ENCODE results near the gene KNSTRN.

DNA sequence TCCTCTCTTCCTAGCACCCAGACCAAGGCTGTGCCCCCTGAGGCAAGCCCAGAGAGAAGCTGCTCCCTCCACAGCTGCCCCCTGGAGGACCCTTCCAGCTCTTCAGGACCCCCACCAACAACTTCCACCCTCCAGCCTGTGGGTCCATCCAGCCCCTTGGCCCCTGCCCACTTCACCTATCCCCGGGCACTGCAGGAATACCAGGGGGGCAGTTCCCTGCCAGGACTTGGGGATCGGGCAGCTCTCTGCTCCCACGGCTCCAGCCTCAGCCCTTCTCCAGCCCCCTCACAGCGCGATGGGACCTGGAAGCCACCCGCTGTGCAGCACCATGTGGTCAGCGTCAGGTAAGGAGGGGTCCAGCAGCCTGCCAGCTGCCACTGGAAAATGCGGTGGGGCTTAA lies 18.9 kb upstream of the KNSTRN start:
- TF ChIP-seq, protein P1, sequence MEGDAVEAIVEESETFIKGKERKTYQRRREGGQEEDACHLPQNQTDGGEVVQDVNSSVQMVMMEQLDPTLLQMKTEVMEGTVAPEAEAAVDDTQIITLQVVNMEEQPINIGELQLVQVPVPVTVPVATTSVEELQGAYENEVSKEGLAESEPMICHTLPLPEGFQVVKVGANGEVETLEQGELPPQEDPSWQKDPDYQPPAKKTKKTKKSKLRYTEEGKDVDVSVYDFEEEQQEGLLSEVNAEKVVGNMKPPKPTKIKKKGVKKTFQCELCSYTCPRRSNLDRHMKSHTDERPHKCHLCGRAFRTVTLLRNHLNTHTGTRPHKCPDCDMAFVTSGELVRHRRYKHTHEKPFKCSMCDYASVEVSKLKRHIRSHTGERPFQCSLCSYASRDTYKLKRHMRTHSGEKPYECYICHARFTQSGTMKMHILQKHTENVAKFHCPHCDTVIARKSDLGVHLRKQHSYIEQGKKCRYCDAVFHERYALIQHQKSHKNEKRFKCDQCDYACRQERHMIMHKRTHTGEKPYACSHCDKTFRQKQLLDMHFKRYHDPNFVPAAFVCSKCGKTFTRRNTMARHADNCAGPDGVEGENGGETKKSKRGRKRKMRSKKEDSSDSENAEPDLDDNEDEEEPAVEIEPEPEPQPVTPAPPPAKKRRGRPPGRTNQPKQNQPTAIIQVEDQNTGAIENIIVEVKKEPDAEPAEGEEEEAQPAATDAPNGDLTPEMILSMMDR (IDR thresholded peaks at IDR 0.05), result no peak
- TF ChIP-seq EP300 (IDR thresholded peaks at IDR 0.05) (no peak), POLR2AphosphoS5 (IDR thresholded peaks at IDR 0.05) (no peak), POLR2A (IDR thresholded peaks at IDR 0.05) (no peak)

Measured in stomach (tissue), 4 donors.